GM21360 (cell line): ENCODE measurements around the gene INPP5F.
"Not testable (repeated sequence)": the region's sequence is repeated elsewhere in the genome, so short reads cannot be mapped to it uniquely, and the experiment has no call there.

Source experiments
- ATAC-seq: cut with Tn5 transposase; IDR thresholded peaks from one replicate; pipeline ENCODE4 v1.9.1; 2021; ENCODE audit warnings: mild to moderate bottlenecking, moderate library complexity; ENCODE audit not compliant: unreplicated experiment

The INPP5F gene

GRCh38 chr10:119860866-119861607 lies 135.2 kb downstream of the INPP5F start:
- no peak for ATAC-seq

- no peak for ATAC-seq
These were observed 136.7 kb downstream of the INPP5F start for GRCh38 chr10:119862524-119862923.

- no peak for ATAC-seq
These were observed 138.2 kb downstream of the INPP5F start for GRCh38 chr10:119863951-119864565.

- ATAC-seq = no peak
These were observed 139.9 kb downstream of the INPP5F start for GRCh38 chr10:119865699-119866240.

- no peak for ATAC-seq
These were observed 141.5 kb downstream of the INPP5F start for GRCh38 chr10:119867317-119867716.

- ATAC-seq = not testable (repeated sequence)
These were observed 143.5 kb downstream of the INPP5F start for GRCh38 chr10:119869398-119869797.

GRCh38 chr10:119871881-119872609 lies 146.2 kb downstream of the INPP5F start:
- peak; percentile 33 for ATAC-seq

- no peak for ATAC-seq
These were observed 146.7 kb downstream of the INPP5F start, which contains the start of gene MCMBP for GRCh38 chr10:119872610-119872859. Gene MCMBP (minus strand): TSS chr10:119872843. CDS start chr10:119872584, 259 bp downstream.

GRCh38 chr10:119872860-119873681 lies 147.2 kb downstream of the INPP5F start:
- peak; percentile 90 for ATAC-seq

- ATAC-seq = no peak
These were observed 152.7 kb downstream of the INPP5F start for GRCh38 chr10:119878524-119878923.
